Naive thymus-derived CD8-positive, alpha-beta T cell (primary cell): ENCODE measurements around the gene STK32C. TPM values are rescaled to one million over a fixed set of nuclear protein-coding genes. Genes with fewer than 3 reads are reported as not detected.
"Not testable (repeated sequence)": the region's sequence is repeated elsewhere in the genome, so short reads cannot be mapped to it uniquely, and the experiment has no call there.

Experiments
- ATAC-seq, 2 donors: fragments of 150-1000 bp; cut with Tn5 transposase in 1 of 2; sonication (Bioruptor Pico), chemical (Tn5 transposase) in 1 of 2; 1 replicate in 1 of 2; 2 replicates in 1 of 2; pipeline ENCODE4 v1.10.0; 2021; ENCODE audit warnings: mild to moderate bottlenecking in 2 of 2, moderate library complexity in 2 of 2
- POLR2A ChIA-PET: fragments of 350-600 bp; sonication (Branson Sonifier 250); formaldehyde crosslinking; loops from one replicate; lab custom pipeline; 2021; ENCODE audit warnings: antibody characterized with exemption; lab: Charles Lee
- DNase-seq, 10 donors: peaks; one replicate each; pipeline versions ENCODE4 v3.0.0 to v3.0.0-alpha.2; 2020 to 2022
- H3K27ac Mint-ChIP-seq, 10 donors: one replicate each; pipeline ENCODE4 v1.8.0; 2020 to 2022; ENCODE audit warnings: mild to moderate bottlenecking in 10 of 10, mixed read lengths in 10 of 10, moderate library complexity in 4 of 10, inconsistent platforms in 1 of 10
- H3K27me3 Mint-ChIP-seq, 5 donors: one replicate each; pipeline ENCODE4 v1.8.0; 2021 to 2022; ENCODE audit warnings: mixed read lengths in 5 of 5
- H3K36me3 Mint-ChIP-seq, 3 donors: one replicate each; pipeline ENCODE4 v1.8.0; 2020 to 2022; ENCODE audit warnings: mixed read lengths in 3 of 3, mild to moderate bottlenecking in 2 of 3, inconsistent platforms in 1 of 3
- H3K4me1 Mint-ChIP-seq, 4 donors: one replicate each; pipeline ENCODE4 v1.8.0; 2021 to 2022; ENCODE audit warnings: mixed read lengths in 4 of 4
- H3K4me3 Mint-ChIP-seq, 10 donors: one replicate each; pipeline ENCODE4 v1.8.0; 2020 to 2022; ENCODE audit warnings: mild to moderate bottlenecking in 10 of 10, mixed read lengths in 10 of 10, moderate library complexity in 6 of 10, inconsistent platforms in 1 of 10
- H3K9me3 Mint-ChIP-seq, 9 donors: one replicate each; pipeline ENCODE4 v1.8.0; 2020 to 2022; ENCODE audit warnings: mixed read lengths in 9 of 9, mild to moderate bottlenecking in 3 of 9, inconsistent platforms in 1 of 9, moderate library complexity in 1 of 9
- polyA plus RNA-seq, 3 donors: library from polyadenylated mRNA; unstranded; fragments of 300-500 nt; fragmentation: Illumina TruSeq; gene quantifications; one replicate each; pipeline ENCODE4 v1.2.3, GENCODE V29; 2021
- total RNA-seq, 8 experiments: library from RNA in 2 of 8; stranded (reverse) in 2 of 8; gene quantifications; one replicate each; pipeline ENCODE4 v1.2.3 and lab custom pipeline; 2021 to 2026

The STK32C gene
- total and polyA plus RNA-seq, 5 experiments from 2014 or later: 5.5 to 11.2 (median 6.6) TPM

DNA sequence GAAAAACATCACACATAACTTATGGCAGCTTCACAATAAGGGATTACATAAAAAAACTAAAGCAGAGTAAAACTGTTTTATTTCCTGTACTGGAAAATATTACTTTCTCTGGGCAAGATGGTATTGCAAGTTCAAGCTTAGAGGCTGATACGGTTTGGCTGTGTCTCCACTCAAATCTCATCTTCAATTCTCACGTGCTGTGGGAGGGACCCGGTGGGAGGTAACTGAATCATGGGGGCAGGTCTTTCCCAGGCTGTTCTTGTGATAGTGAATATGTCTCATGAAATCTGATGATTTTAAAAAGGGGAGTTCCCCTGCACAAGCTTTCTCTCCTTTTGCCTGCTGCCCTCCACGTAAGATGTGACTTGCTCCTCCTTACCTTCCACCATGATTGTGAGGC, 19.2 kb upstream of the STK32C start:
- Mint-ChIP-seq H3K36me3 (peaks cover 12 to 25% (median 20%) of the 10 kb centered on the region in 3 donors), H3K9me3 (peaks cover 0 to 1% (median 0%) of the 10 kb centered on the region in 9 donors), H3K27ac (peak overlapping the region in 9 of 10 donors; percentile 10 to 91 (median 43)), H3K27me3 (peaks cover 0 to 2% (median 0%) of the 10 kb centered on the region in 5 donors), H3K4me3 (no peak overlapping the region), H3K4me1 (peaks cover 29 to 58% (median 50%) of the 10 kb centered on the region in 4 donors)
- ATAC-seq: no peak
- POLR2A ChIA-PET: no interaction called here
- DNase-seq: no peak

GRCh38 chr10:132326344-132326889, 18.7 kb upstream of the STK32C start:
- H3K27ac Mint-ChIP-seq: peak overlapping the region in 6 of 10 donors; percentile 6 to 74 (median 30)
- ATAC-seq (no peak), DNase-seq (no peak)
- POLR2A ChIA-PET: no interaction called here
- H3K9me3 Mint-ChIP-seq: no peaks in the 10 kb centered on the region
- H3K36me3 Mint-ChIP-seq: peaks cover 12 to 25% (median 20%) of the 10 kb centered on the region in 3 donors
- H3K4me1 Mint-ChIP-seq: peaks cover 30 to 53% (median 49%) of the 10 kb centered on the region in 4 donors
- no peak overlapping the region for H3K4me3 Mint-ChIP-seq
- no peaks in the 10 kb centered on the region for H3K27me3 Mint-ChIP-seq

- Mint-ChIP-seq H3K4me1 (peaks cover 16 to 34% (median 31%) of the 10 kb centered on the region in 4 donors), H3K27me3 (no peaks in the 10 kb centered on the region), H3K4me3 (no peak overlapping the region), H3K36me3 (peaks cover 12 to 25% (median 20%) of the 10 kb centered on the region in 3 donors), H3K27ac (peak overlapping the region in 2 of 10 donors; percentile 29 to 30), H3K9me3 (no peaks in the 10 kb centered on the region)
- DNase-seq (no peak), ATAC-seq (no peak)
- POLR2A ChIA-PET: no interaction called here
Measured at GRCh38 chr10:132324186-132324585, 16.4 kb upstream of the STK32C start.

DNA sequence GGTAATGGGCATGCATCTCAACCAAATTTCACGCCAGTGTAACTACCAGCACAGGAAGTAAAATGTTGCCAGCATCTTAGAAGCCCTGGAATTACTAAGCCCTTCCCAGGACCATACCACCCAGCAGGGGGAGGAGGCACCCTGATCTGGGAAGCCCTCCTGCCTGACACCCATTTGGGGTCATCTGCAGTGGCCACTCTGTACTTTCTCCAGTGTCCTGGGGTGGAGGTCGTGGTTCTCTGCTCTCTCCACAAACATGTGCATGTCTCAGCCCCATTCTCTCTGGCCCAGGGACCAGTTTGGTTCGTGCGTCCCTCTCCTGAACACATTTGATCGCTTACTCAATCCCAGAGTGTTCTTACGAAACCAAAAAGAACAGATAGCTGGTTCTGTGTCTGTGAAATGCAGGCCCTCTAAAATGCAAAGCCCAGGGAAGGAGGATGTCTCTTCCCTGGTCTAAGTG, 14.9 kb upstream of the STK32C start:
- POLR2A ChIA-PET: no interaction called here
- Mint-ChIP-seq H3K27ac (peak overlapping the region in 2 of 10 donors; percentile 19 to 27), H3K4me3 (no peak overlapping the region), H3K27me3 (no peaks in the 10 kb centered on the region), H3K4me1 (peaks cover 12 to 19% (median 15%) of the 10 kb centered on the region in 4 donors), H3K9me3 (no peaks in the 10 kb centered on the region), H3K36me3 (peaks cover 12 to 18% (median 17%) of the 10 kb centered on the region in 3 donors)
- DNase-seq (no peak), ATAC-seq (no peak)

DNA sequence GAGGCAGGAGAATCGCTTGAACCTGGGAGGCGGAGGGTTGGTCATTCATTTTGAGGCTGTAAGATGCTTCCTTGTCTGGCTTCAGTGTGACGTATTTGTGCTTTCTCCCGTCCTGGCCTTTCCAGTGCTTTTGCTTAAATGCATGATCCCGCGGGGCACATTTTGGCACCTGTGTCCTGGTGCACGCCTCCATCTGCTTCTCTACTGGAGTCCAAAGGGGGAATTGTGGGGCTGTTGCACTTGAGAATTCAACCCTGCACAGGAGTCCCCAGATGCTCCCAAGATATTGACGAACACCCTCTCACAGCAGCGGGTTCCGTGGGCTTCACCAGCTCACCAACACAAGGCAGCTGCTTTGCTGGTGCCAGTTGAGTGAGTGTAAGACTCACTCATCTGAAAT, 14.0 kb upstream of the STK32C start:
- POLR2A ChIA-PET: no interaction called here
- H3K4me1 Mint-ChIP-seq: peaks cover 7 to 13% (median 9%) of the 10 kb centered on the region in 4 donors
- H3K4me3 Mint-ChIP-seq: no peak overlapping the region
- H3K36me3 Mint-ChIP-seq: peaks cover 10 to 12% (median 12%) of the 10 kb centered on the region in 3 donors
- no peak for DNase-seq
- no peaks in the 10 kb centered on the region for H3K9me3 Mint-ChIP-seq
- no peaks in the 10 kb centered on the region for H3K27me3 Mint-ChIP-seq
- no peak overlapping the region for H3K27ac Mint-ChIP-seq
- no peak for ATAC-seq

GRCh38 chr10:132320654-132321469, 13.1 kb upstream of the STK32C start:
- no peak for ATAC-seq
- no peak for DNase-seq
- no peaks in the 10 kb centered on the region for H3K27me3 Mint-ChIP-seq
- no peak overlapping the region for H3K27ac Mint-ChIP-seq
- POLR2A ChIA-PET: no interaction called here
- peaks cover 7 to 10% (median 9%) of the 10 kb centered on the region in 4 donors for H3K4me1 Mint-ChIP-seq
- peaks cover 7 to 9% (median 9%) of the 10 kb centered on the region in 3 donors for H3K36me3 Mint-ChIP-seq
- no peak overlapping the region for H3K4me3 Mint-ChIP-seq
- H3K9me3 Mint-ChIP-seq: no peaks in the 10 kb centered on the region

DNA sequence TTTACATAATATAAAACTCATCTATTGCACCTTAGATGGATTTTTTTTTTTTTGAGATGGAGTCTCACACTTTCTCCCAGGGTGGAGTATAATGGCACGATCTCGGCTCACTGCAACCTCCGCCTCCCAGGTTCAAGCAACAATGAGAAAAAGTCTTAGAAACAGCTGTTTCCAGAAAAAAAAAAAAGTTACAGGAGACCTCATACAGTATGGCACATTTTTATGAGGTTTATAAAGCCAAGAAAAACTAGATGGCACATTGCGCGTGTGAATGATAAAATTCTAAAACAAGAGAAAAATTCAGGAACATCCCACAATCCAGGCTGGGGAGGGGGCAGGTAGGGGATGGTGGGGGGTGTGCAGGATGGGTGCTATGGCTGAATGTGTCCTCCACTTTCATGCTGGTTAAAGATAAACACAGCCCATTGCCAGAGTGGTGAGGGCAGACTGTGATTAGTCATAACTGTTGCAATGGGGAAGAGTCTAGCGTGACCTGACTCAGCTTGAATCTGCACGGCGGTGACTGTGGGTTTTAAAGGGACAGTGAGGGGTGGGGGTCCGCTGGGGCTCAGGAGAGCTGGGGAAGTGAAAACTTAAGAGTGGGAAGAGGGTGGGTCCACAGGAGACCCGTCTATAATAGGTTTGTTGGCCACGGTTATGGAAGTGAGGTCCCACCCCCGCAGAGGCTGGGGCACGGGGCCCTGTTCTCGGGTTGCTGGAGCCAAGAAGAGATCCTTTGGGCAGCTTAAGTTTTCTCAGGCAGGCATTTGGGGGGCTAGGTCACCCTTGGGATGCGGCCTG, 12.3 kb upstream of the STK32C start:
- DNase-seq: no peak
- Mint-ChIP-seq H3K4me3 (no peak overlapping the region), H3K27me3 (no peaks in the 10 kb centered on the region), H3K27ac (no peak overlapping the region), H3K4me1 (peaks cover 6 to 10% (median 8%) of the 10 kb centered on the region in 4 donors), H3K36me3 (peaks cover 6 to 7% (median 6%) of the 10 kb centered on the region in 3 donors), H3K9me3 (no peaks in the 10 kb centered on the region)
- POLR2A ChIA-PET: no interaction called here
- no peak for ATAC-seq

DNA sequence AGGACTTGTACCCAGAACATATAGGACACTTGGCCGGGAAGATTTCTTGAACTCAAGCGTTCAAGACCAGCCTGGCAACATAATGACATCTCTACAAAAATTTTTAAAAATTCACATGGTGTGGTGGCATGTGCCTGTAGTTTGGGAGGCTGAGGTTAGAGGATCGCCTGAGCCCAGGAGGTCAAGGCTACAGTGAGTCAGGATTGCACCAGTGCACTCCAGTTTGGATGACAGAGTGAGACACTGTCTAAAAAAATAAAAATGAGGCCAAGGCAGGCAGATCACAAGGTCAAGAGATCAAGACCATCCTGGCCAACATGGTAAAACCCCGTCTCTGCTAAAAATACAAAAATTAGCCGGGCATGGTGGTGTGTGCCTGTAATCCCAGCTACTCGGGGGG, 9.7 kb upstream of the STK32C start:
- ATAC-seq, H3K4me1 Mint-ChIP-seq, H3K36me3 Mint-ChIP-seq, H3K27me3 Mint-ChIP-seq, POLR2A ChIA-PET, H3K27ac Mint-ChIP-seq, DNase-seq, H3K9me3 Mint-ChIP-seq, H3K4me3 Mint-ChIP-seq: not testable (repeated sequence)

- Mint-ChIP-seq H3K27ac (peak overlapping the region in 1 of 10 donors; percentile 53), H3K4me3 (no peak overlapping the region), H3K36me3 (no peaks in the 10 kb centered on the region), H3K9me3 (peaks cover 0 to 8% (median 0%) of the 10 kb centered on the region in 9 donors), H3K4me1 (peaks cover 0 to 4% (median 0%) of the 10 kb centered on the region in 4 donors), H3K27me3 (no peaks in the 10 kb centered on the region)
- POLR2A ChIA-PET: no interaction called here
- no peak for ATAC-seq
- no peak for DNase-seq
Measured at GRCh38 chr10:132316133-132316532, 8.4 kb upstream of the STK32C start.

DNA sequence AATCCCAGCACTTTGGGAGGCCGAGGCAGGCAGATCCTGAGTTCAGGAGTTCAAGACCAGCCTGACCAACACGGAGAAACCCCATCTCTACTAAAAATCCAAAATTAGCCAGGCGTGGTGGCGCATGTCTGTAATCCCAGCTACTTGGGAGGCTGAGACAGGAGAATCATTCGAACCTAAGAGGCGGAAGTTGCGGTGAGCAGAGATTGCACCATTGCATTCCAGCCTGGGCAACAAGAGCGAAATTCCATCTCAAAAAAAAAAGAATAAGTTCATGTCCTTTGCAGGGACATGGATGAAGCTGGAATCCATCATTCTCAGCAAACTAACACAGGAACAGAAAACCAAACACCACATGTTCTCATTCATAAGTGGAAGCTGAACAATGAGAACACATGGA, 7.1 kb upstream of the STK32C start:
- DNase-seq, ATAC-seq, H3K27ac Mint-ChIP-seq, H3K4me1 Mint-ChIP-seq, H3K36me3 Mint-ChIP-seq, H3K27me3 Mint-ChIP-seq, H3K4me3 Mint-ChIP-seq, H3K9me3 Mint-ChIP-seq, POLR2A ChIA-PET: not testable (repeated sequence)

GRCh38 chr10:132314336-132314735, 6.6 kb upstream of the STK32C start:
- no peak overlapping the region for H3K4me3 Mint-ChIP-seq
- H3K36me3 Mint-ChIP-seq: no peaks in the 10 kb centered on the region
- DNase-seq: no peak
- no peaks in the 10 kb centered on the region for H3K27me3 Mint-ChIP-seq
- POLR2A ChIA-PET: no interaction called here
- H3K4me1 Mint-ChIP-seq: peaks cover 0 to 4% (median 0%) of the 10 kb centered on the region in 4 donors
- no peak overlapping the region for H3K27ac Mint-ChIP-seq
- no peak for ATAC-seq
- peaks cover 0 to 8% (median 0%) of the 10 kb centered on the region in 9 donors for H3K9me3 Mint-ChIP-seq

GRCh38 chr10:132313865-132314264, 6.1 kb upstream of the STK32C start:
- peaks cover 0 to 8% (median 0%) of the 10 kb centered on the region in 9 donors for H3K9me3 Mint-ChIP-seq
- ATAC-seq: no peak
- H3K4me1 Mint-ChIP-seq: peaks cover 0 to 7% (median 2%) of the 10 kb centered on the region in 4 donors
- H3K27ac Mint-ChIP-seq: no peak overlapping the region
- POLR2A ChIA-PET: no interaction called here
- H3K27me3 Mint-ChIP-seq: no peaks in the 10 kb centered on the region
- no peak for DNase-seq
- no peaks in the 10 kb centered on the region for H3K36me3 Mint-ChIP-seq
- H3K4me3 Mint-ChIP-seq: no peak overlapping the region
